Neural progenitor cell (in vitro differentiated cells): ENCODE data around the gene COG5. TPM values are rescaled to one million over a fixed set of nuclear protein-coding genes. Genes with fewer than 3 reads are reported as not detected.

ENCODE experiments used
- DNase-seq: peaks from one replicate; pipeline ENCODE4 v3.0.0-alpha.2; 2016; ENCODE audit warnings: low spot score
- H2AFZ ChIP-seq: fragments of 200-600 bp; sonication (generic); replicated peaks from 2 replicates; pipeline ENCODE4 v1.6.1; 2016; ENCODE audit warnings: antibody characterized with exemption
- H3F3A ChIP-seq: fragments of 200-600 bp; sonication (generic); 2 replicates; pipeline ENCODE4 v1.6.1; 2016; ENCODE audit warnings: antibody characterized with exemption, low read depth
- H3K27ac ChIP-seq: fragments of 200-600 bp; sonication (generic); 2 replicates; pipeline ENCODE4 v1.5.1; 2016; ENCODE audit warnings: mild to moderate bottlenecking
- H3K27me3 ChIP-seq: fragments of 200-600 bp; sonication (generic); 2 replicates; pipeline ENCODE4 v1.6.1; 2016; ENCODE audit warnings: mild to moderate bottlenecking, moderate library complexity
- H3K36me3 ChIP-seq: fragments of 200-600 bp; sonication (generic); 2 replicates; pipeline ENCODE4 v1.5.1; 2016
- H3K4me1 ChIP-seq: fragments of 200-600 bp; sonication (generic); 2 replicates; pipeline ENCODE4 v1.6.1; 2016; ENCODE audit warnings: mixed run types
- H3K4me2 ChIP-seq: fragments of 200-600 bp; sonication (generic); 2 replicates; pipeline ENCODE4 v1.6.1; 2016
- H3K4me3 ChIP-seq: fragments of 200-600 bp; sonication (generic); 2 replicates; pipeline ENCODE4 v1.5.1; 2016
- H3K79me2 ChIP-seq: fragments of 200-600 bp; sonication (generic); 2 replicates; pipeline ENCODE4 v1.6.1; 2016; ENCODE audit warnings: low read depth
- H3K9ac ChIP-seq: fragments of 200-600 bp; sonication (generic); 2 replicates; pipeline ENCODE4 v1.6.1; 2016
- H3K9me3 ChIP-seq: fragments of 200-600 bp; sonication (generic); 2 replicates; pipeline ENCODE4 v1.5.1; 2016; ENCODE audit warnings: low read depth
- H4K20me1 ChIP-seq: fragments of 200-600 bp; sonication (generic); 2 replicates; pipeline ENCODE4 v1.6.1; 2016; ENCODE audit warnings: low read depth
- H3K27ac Mint-ChIP-seq: 3 replicates; pipeline ENCODE4 v1.8.0; 2021; ENCODE audit warnings: mixed read lengths
- H3K27me3 Mint-ChIP-seq: 2 replicates; pipeline ENCODE4 v1.8.0; 2022; ENCODE audit warnings: low read depth, mild to moderate bottlenecking, inconsistent platforms, moderate library complexity, mixed read lengths; ENCODE audit not compliant: insufficient read depth
- H3K36me3 Mint-ChIP-seq: 3 replicates; pipeline ENCODE4 v1.8.0; 2021; ENCODE audit warnings: mixed read lengths
- H3K4me1 Mint-ChIP-seq: 3 replicates; pipeline ENCODE4 v1.8.0; 2021; ENCODE audit warnings: mixed read lengths
- H3K4me3 Mint-ChIP-seq: 3 replicates; pipeline ENCODE4 v1.8.0; 2021; ENCODE audit warnings: mild to moderate bottlenecking, moderate library complexity, mixed read lengths
- H3K9me3 Mint-ChIP-seq: 3 replicates; pipeline ENCODE4 v1.8.0; 2020; ENCODE audit warnings: mixed read lengths
- EZH2 ChIP-seq: fragments of 200-600 bp; sonication (generic); IDR thresholded peaks from 2 replicates; pipeline ENCODE4 v1.6.1; 2017; ENCODE audit warnings: antibody characterized with exemption, mild to moderate bottlenecking, moderate library complexity
- EZH2phosphoT487 ChIP-seq: fragments of 200-600 bp; sonication (generic); IDR thresholded peaks from 2 replicates; pipeline ENCODE4 v1.6.1; 2017; ENCODE audit warnings: antibody characterized with exemption
- total RNA-seq: library from RNA; depleted of rRNA; stranded (reverse); fragments of >200 nt; gene quantifications from 2 replicates; pipeline ENCODE4 v1.2.3, GENCODE V29; 2015; ENCODE audit warnings: low replicate concordance
- TF ChIP-seq, protein P1 (sequence below): fragments of 200-600 bp; sonication (generic); IDR thresholded peaks from 2 replicates; pipeline ENCODE4 v1.5.1; 2017; ENCODE audit warnings: antibody characterized with exemption, mild to moderate bottlenecking

The COG5 gene
- total RNA-seq, 1 donor from 2014 or later, result 90.5 TPM

DNA sequence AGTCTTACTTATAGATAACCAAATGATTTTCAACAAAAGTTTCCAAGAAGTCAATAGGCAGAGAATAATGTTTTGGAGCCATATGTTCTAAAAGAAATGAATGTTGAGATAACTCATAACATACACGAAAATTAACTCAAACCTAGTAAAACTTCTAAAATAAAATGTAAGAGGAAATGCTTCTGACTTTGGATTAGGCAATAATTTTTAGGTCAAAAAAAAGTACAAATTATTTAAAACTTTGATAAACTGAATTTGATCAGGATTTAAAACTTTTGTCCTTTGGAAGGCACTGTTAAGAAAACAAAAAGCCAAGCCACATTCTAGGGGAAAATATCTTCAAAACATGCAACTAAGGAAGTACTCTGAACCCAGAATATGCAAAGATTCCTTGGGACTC lies 242.1 kb downstream of the COG5 start:
- no peak overlapping the region for H3K27ac ChIP-seq
- H3K36me3 ChIP-seq, result no peaks in the 10 kb centered on the region
- no peak overlapping the region for H3K4me3 Mint-ChIP-seq
- no peak for DNase-seq
- TF ChIP-seq EZH2 (no peak), EZH2phosphoT487 (no peak)
- TF ChIP-seq, protein P1, sequence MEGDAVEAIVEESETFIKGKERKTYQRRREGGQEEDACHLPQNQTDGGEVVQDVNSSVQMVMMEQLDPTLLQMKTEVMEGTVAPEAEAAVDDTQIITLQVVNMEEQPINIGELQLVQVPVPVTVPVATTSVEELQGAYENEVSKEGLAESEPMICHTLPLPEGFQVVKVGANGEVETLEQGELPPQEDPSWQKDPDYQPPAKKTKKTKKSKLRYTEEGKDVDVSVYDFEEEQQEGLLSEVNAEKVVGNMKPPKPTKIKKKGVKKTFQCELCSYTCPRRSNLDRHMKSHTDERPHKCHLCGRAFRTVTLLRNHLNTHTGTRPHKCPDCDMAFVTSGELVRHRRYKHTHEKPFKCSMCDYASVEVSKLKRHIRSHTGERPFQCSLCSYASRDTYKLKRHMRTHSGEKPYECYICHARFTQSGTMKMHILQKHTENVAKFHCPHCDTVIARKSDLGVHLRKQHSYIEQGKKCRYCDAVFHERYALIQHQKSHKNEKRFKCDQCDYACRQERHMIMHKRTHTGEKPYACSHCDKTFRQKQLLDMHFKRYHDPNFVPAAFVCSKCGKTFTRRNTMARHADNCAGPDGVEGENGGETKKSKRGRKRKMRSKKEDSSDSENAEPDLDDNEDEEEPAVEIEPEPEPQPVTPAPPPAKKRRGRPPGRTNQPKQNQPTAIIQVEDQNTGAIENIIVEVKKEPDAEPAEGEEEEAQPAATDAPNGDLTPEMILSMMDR, result no peak
- H3K27ac Mint-ChIP-seq, result no peak overlapping the region
- H3K4me2 ChIP-seq, result peak overlapping the region; percentile 40
- H3K4me1 ChIP-seq, result peaks cover 12% of the 10 kb centered on the region
- no peaks in the 10 kb centered on the region for H3K27me3 Mint-ChIP-seq
- H3K9ac ChIP-seq, result no peak overlapping the region
- no peaks in the 10 kb centered on the region for H3K9me3 Mint-ChIP-seq
- no peaks in the 10 kb centered on the region for H3K27me3 ChIP-seq
- peaks cover 4% of the 10 kb centered on the region for H3F3A ChIP-seq
- H2AFZ ChIP-seq, result no peak overlapping the region
- H3K4me3 ChIP-seq, result no peak overlapping the region
- peaks cover 8% of the 10 kb centered on the region for H3K36me3 Mint-ChIP-seq
- peaks cover 4% of the 10 kb centered on the region for H4K20me1 ChIP-seq
- H3K4me1 Mint-ChIP-seq, result no peaks in the 10 kb centered on the region
- no peaks in the 10 kb centered on the region for H3K9me3 ChIP-seq
- H3K79me2 ChIP-seq, result no peaks in the 10 kb centered on the region

DNA sequence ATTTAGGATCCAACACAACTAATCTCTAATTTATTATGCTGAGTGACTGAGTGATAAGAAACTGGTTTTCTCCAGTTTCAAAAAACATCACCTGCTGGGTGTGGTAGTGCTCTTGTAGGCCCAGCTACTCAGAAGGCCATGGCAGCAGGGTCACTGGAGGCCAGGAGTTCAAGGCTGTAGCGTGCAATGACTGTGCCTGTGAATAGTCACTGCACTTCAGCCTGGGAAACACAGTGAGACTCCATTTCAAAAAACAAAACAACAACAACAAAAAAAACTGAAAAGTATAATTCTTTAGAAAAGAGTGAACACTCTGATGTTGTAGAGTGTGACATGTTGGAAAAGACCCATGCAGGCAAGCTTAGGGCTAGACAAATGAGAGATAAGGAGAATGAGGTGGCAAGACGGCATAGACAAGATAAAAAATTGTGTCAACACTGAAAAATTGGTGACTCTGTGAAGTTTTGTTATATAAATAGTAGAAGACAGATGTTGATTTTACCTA lies 243.9 kb downstream of the COG5 start:
- Histone ChIP-seq H2AFZ (no peak overlapping the region), H3K4me3 (no peak overlapping the region), H3K4me1 (peaks cover 12% of the 10 kb centered on the region), H3K9ac (no peak overlapping the region), H3F3A (peaks cover 4% of the 10 kb centered on the region), H3K36me3 (no peaks in the 10 kb centered on the region), H4K20me1 (peaks cover 4% of the 10 kb centered on the region), H3K4me2 (no peak overlapping the region), H3K9me3 (no peaks in the 10 kb centered on the region), H3K79me2 (no peaks in the 10 kb centered on the region), H3K27me3 (no peaks in the 10 kb centered on the region), H3K27ac (no peak overlapping the region)
- TF ChIP-seq, protein P1, result no peak
- no peak for TF ChIP-seq EZH2phosphoT487
- no peak for TF ChIP-seq EZH2
- H3K9me3 Mint-ChIP-seq, result no peaks in the 10 kb centered on the region
- H3K27ac Mint-ChIP-seq, result no peak overlapping the region
- H3K27me3 Mint-ChIP-seq, result no peaks in the 10 kb centered on the region
- no peak for DNase-seq
- H3K4me1 Mint-ChIP-seq, result no peaks in the 10 kb centered on the region
- no peak overlapping the region for H3K4me3 Mint-ChIP-seq
- peaks cover 10% of the 10 kb centered on the region for H3K36me3 Mint-ChIP-seq

DNA sequence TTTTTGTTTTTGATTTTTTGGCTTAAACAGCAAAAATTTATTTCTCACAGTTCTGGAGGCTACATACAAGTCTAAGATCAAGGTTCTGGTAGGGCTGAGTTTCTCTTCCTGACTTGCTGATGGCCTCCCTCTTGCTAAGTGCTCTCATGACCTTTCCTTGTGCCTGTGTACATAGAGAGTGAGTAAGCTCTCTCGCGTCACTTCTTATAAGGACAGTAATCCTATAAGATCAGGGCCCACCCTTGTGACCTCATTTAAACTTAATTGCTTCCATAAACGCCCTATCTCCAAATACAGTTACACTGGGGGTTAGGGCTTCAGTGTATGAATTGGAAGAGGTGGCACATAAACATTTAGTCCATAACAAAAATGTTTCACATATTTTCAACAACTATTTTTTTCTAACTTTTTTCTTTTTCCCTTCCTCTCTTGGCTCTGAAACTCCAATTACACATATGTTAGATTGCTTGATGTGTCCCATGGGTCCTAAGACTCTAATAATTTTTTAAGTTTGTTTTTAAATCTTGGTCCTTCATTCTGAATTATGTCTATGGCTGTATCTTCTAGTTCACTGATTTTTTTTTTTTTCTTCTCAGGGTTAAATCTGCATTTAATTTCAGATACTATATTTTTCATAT lies 245.1 kb downstream of the COG5 start:
- no peak overlapping the region for H3K4me3 Mint-ChIP-seq
- Histone ChIP-seq H2AFZ (no peak overlapping the region), H3K4me3 (no peak overlapping the region), H3K27me3 (no peaks in the 10 kb centered on the region), H3K27ac (no peak overlapping the region), H3K79me2 (no peaks in the 10 kb centered on the region), H3F3A (peaks cover 4% of the 10 kb centered on the region), H3K36me3 (no peaks in the 10 kb centered on the region), H3K9me3 (no peaks in the 10 kb centered on the region), H3K4me1 (peaks cover 12% of the 10 kb centered on the region), H3K9ac (no peak overlapping the region), H4K20me1 (peaks cover 4% of the 10 kb centered on the region), H3K4me2 (no peak overlapping the region)
- peak; percentile 3 for DNase-seq
- H3K27me3 Mint-ChIP-seq, result no peaks in the 10 kb centered on the region
- H3K9me3 Mint-ChIP-seq, result no peaks in the 10 kb centered on the region
- H3K36me3 Mint-ChIP-seq, result peaks cover 10% of the 10 kb centered on the region
- TF ChIP-seq EZH2 (no peak), EZH2phosphoT487 (no peak)
- TF ChIP-seq, protein P1, result no peak
- H3K27ac Mint-ChIP-seq, result no peak overlapping the region
- no peaks in the 10 kb centered on the region for H3K4me1 Mint-ChIP-seq
